ENCODE measurements around the gene LIPC.
A peak's percentile ranks its signal among the peaks of the same experiment; 100 is the strongest.

The LIPC gene

DNA sequence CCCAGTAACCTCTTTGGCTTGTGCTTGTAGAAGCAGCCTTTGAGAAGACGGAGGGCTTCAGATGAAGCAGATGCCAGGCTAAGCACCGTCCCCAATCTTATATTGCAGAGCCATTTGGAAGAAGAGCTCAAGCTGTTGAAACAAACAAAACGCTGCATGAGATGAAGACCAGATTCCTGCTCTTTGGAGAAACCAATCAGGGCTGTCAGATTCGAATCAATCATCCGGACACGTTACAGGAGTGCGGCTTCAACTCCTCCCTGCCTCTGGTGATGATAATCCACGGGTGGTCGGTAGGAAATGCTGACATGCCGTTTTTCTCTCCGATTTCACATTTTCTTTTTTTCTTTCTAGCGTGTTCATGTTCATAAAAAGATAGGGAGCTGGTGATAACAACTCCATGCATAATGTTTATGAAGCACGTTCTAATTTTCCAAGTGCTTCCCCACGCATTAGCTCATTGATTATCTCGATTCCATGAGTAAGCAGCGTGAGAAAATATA lies 106.5 kb downstream of the LIPC start:
- DNase-seq (ENCODE audit: low read depth) = no peak

DNA sequence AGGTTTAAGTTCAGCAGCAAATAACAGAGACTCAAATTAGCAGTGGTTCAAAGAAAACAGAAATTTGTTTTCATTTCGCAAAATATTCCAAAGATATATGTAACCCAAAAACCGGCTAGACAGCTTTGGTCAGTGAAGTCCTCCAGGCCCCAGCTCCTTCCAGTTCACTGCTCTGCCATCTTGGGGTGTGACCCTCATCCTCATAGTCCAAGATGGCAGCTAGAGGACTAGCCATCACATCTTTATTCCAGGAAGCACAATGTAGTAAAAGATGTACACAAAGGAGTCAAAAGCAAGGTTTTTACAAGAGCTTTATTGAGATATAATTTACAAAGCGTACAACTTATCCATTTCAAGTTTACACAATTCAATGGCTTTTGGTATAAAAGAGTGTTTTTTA lies 107.1 kb downstream of the LIPC start:
- DNase-seq (ENCODE audit: low read depth) = no peak

DNA sequence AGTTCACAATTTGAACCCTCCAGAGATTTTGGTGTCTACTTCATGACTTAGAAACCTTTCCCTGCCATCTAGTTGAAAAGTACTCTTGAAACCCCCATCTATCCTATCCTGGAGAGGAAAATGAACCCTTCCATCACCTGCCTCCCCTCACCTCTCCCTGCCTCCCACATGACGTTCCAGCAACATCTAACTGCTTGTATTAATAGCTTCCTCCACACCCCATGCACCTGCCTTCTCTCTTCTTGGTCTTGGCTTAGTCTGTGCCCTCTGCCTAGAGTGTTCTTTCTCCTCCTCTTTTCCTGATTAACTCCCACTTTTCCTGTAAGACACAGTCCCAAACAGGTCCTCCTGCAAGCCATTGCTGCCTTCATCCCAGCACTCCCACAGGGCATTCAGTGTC lies 107.8 kb downstream of the LIPC start:
- DNase-seq (ENCODE audit: low read depth) = no peak

DNA sequence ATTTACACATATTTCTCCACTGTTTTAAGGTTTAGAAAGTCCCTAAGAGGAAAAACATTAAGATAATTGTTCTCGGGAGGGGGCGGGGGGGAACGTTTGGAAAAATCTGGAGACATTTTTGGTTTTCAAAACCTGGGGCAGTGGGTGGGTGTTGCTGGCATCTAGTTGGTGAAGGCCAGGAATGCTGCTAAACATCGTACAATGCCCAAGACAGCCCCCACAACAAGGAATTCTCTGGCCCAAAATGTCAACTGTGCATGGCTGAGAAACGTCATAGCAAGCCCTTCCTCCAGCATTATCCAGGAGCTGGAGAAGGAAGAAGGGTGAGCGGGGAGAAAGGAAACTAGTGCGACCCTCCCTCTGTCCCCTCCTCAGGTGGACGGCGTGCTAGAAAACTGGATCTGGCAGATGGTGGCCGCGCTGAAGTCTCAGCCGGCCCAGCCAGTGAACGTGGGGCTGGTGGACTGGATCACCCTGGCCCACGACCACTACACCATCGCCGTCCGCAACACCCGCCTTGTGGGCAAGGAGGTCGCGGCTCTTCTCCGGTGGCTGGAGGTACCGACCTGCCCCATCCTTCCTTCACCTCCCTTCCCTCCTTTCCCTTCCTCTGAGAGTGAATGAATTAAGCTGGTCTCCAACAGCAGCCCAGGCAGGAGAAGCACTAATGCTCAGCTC lies 109.8 kb downstream of the LIPC start:
- DNase-seq (ENCODE audit: low read depth) = no peak

DNA sequence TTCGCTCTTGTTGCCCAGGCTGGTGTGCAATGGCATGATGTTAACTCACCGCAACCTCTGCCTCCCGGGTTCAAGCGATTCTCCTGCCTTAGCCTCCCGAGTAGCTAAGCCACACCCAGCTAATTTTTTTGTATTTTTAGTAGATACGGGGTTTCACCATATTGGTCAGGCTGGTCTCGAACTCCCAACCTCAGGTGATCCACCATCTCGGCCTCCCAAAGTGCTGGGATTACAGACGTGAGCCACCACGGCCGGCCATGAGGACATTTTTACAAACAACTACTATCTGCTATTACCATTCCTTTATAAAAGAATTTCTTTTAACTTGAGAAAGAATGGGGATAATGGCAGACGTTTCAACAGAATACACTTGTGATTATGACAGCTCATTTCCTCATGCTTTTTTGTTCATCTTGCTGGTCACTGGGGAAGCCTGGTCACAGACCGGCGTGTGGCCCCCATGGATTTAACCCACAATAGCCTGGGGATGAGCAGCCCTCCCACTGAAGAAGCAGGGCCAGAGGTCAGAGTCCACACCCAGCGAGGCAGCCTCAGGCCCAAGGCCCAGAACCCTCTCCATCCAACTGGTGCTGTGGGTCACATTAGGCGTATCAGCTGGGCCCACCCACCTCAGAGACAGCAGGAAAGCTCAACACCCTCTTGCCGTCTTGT lies 112.0 kb downstream of the LIPC start:
- DNase-seq (ENCODE audit: low read depth) = no peak

DNA sequence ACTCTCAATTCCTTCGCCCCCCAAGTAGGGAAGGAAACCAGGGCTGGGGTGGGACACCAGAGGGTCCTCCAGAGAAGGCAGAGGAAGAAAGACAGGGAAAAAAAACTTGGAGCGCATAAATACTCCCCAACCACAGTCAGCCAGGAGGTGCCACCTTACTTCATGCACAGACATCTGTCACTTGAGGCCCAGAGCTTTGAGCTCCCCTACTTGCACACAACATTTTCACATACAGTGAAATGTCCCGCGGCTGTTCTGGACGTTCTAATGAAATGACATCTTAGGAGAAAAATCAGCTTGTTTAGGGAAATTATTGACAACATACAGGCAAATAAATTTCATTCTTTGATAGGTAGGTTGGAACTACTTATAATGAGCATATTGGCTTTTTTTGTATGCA lies 113.0 kb downstream of the LIPC start:
- no peak for DNase-seq (ENCODE audit: low read depth)

DNA sequence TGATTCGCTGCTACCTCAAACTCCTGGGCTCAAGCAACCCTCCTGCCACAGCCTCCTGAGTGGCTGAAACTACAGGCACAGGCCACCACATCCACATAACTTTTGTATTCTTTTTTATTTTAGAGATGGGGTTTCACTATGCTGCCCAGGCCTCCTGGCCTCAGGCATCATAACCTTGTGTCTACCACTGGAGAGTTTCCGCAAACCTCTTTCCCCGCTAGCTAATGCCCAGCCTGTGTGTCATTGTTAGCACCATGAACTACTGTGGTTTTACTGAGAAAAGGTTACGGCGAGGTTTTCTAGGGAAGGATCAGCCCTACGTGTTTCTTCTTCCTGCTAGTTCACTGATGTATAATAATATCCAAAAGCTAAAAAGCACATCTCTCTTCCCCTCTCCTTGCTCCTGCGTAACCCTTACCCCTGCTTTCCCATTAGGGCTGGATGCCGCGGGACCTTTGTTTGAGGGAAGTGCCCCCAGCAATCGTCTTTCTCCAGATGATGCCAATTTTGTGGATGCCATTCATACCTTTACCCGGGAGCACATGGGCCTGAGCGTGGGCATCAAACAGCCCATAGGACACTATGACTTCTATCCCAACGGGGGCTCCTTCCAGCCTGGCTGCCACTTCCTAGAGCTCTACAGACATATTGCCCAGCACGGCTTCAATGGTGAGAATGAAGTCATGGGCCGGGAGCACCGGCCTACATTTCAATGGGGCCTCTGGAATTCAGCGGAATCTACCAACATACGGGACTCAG lies 113.7 kb downstream of the LIPC start:
- no peak for DNase-seq (ENCODE audit: low read depth)

DNA sequence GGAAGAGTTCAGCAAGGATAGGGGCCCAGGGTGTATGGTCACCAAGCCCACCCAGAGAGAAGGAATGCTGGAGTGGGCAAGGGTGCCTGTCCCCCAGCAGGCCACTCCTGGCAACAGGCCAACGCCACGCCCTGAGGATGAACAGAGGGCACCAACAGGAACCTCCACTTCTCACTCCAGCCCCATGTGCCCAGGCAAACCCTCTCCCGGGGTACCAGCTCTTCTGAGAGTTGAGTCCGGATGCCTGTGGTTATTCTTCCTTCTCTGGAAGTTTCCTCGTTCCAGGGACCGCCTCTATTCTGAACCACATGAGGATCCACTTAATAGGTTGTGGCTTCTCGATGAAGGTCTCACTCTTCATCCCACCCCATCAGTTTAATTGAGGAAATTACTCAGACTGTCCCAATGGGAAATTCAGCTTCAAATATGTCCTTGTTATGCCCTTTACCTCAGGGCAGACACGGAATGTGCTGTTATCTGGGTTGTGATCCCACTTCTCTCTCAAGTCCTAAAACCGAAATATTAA lies 114.3 kb downstream of the LIPC start:
- no peak for DNase-seq (ENCODE audit: low read depth)

DNA sequence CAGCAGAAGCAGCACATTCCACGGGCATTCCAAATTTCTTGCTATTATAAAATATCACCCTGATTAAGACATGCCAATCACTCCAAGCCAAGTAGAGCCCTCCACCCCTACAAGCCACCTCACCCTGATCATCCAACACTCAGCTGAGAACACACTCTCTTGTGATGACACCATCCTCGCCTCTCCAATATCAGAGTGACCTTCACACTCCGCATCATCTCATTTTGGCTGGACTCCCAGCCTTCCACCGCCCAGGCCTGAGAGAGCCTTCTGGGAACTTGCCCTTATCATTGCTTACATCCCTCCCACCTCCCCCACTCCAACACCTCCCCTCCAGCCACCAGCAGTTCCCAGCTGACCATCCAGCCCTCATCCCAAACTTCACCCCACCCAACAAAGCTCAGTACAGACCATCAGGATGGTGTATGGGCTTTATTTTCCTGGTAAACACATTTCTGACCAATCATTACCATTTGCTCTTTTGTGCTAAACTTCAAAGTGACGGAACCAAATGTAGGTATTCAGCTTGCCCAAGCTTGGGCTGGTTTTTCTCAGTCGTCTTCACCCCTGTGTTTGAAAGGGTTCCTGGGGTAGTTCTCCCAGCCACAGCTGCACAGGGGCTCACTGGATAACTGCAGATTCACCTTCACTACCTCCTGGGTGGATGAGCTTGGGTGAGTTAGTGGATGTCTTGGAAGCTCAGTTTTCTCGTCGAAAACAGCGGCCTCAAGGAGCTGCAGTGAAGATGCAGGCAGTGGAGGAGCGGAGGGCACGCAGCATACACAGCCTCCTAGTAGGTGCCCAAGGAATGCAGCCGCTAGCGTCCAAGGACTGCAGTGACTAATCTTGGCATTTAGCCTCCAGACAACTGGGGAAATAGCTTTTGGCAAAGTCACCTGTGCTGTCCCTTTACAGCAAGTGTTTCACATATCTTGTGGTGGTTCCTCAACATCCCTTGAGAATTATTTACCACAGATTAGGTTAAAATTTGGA lies 115.1 kb downstream of the LIPC start:
- peak; percentile 93 for DNase-seq (ENCODE audit: low read depth)

DNA sequence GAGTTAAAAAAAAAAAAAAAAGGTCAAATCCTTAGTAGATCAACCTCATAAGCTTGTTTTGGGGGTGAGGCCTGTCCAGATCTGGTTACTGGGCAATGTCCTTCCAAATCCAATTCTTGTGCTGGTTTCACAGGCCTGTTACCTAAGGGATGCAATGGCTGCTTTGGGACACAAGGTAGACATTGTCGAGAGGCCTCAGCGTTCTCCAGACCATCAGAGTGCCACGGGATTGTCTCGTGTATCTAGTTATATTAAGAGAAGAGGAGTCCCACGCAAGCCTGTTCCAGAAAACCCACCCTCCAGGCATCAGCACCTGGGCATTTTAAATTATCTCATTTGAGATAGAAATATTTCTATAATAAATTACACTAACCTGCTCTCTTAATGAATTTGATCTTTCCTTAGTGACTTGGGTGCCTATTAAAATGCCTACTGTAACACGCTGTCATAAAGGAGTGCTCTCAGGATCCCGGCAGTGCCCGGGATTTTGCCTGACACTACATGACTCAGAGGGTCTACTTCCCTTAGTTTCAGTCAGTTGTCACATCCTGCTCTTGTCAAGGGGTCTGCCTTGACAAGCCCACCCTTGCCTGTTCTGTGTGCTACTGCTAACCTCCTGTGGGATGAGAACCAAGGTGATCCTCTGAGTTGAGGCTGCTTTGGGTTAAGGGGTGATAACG lies 116.0 kb downstream of the LIPC start:
- DNase-seq (ENCODE audit: low read depth) = no peak

DNA sequence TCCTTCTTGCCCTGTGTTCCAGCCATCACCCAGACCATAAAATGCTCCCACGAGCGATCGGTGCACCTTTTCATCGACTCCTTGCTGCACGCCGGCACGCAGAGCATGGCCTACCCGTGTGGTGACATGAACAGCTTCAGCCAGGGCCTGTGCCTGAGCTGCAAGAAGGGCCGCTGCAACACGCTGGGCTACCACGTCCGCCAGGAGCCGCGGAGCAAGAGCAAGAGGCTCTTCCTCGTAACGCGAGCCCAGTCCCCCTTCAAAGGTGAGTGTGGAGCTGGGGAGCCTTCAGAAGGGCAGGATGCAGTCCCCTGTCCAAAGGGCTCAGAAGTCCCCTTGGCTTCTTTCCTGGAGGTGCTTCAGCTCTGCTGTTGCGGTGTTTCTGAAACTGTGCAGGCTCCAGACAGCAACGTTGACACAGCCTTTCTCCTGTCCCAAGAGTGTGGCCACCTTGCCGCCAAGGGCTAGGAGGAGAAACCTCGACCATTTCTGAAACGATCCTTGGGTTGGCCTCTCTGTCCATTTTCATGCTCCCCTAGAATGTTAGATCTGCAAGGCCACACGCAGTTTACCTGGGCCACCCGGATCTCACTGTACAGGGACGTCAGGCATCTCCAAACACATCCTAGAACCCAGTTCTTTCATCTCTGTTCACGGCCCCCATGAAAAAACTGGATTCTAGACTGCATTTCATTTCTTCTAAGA lies 116.7 kb downstream of the LIPC start:
- no peak for DNase-seq (ENCODE audit: low read depth)

DNA sequence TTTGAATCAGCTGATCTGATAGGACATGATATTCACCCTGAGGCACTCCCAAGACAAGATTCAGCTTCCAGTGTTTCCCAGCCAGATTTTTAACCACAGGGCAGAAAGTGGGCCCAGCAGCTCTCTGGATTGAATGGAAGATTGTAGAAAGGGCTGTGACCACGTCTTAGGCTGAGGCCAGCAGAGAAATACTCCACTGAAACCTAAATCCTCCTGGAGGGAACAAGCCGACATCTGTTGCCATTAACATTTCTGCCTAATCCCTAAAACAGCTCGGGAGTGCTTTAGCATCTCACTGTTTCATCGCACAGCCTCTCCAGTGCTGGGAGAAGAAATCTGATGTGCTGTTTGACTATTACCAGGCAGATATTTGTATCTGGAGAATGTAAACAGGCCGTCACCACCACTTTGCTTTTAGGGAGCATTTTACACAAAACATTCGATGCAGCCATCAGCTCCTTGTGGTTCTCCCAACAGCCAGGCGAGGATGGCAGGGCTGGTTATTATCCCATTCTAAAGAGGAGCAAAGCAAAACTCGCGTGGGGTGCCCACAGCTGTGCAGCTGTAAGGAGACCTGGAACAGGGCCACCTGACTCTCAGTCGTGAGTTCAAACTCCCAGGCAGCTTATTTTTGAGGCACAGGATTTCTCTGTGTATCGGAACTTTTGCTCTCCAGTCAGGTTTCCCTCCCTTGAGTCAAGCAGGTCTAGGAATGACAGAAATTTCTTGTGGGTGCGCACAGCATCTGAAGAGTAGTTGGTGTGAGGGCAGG lies 117.4 kb downstream of the LIPC start:
- DNase-seq (ENCODE audit: low read depth) = no peak

DNA sequence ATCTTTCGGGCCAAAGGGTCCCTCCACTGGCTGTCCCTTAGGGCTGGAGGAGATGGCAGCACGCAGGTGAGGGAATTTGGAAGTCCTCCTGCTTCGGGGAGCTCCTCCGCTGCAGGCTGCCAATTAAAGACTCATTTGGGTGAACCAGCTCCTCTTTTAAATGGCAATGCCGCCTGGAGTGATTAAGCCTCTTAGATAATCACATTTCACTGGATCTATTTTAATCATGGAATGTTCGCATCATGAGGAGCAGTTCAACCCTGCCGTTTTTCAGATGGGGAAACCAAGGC lies 117.9 kb downstream of the LIPC start:
- DNase-seq (ENCODE audit: low read depth) = no peak

DNA sequence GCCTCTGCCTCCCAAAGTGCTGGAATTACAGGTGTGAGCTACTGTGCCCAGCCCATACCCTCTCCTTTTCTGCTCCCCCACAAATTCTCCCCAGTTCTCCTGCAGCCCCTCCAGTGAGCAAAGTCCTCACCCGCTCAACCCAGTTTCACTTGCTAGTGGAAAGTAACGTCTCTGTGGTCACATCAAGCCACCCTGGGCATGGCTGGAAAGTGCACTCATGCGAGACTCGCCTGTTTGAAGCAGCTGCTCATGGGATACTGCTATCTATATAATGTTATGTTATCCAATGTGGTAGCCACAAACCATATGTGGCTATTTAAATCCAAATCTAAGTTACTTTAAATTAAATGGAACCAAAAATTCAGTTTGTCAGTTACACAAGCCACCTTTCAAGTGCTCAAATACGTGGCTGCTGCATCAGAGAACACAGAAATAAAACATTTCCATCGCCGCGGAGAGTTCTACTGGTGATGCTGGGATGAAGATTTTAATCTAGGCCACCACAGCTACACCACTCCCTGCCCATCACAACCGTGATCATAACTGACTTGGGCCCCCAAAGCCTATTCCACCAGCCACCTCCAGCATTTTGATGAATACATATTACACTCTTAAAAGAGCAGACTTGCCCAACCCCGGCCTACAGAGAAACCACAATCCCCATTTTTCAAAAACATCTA lies 119.4 kb downstream of the LIPC start:
- no peak for DNase-seq (ENCODE audit: low read depth)

DNA sequence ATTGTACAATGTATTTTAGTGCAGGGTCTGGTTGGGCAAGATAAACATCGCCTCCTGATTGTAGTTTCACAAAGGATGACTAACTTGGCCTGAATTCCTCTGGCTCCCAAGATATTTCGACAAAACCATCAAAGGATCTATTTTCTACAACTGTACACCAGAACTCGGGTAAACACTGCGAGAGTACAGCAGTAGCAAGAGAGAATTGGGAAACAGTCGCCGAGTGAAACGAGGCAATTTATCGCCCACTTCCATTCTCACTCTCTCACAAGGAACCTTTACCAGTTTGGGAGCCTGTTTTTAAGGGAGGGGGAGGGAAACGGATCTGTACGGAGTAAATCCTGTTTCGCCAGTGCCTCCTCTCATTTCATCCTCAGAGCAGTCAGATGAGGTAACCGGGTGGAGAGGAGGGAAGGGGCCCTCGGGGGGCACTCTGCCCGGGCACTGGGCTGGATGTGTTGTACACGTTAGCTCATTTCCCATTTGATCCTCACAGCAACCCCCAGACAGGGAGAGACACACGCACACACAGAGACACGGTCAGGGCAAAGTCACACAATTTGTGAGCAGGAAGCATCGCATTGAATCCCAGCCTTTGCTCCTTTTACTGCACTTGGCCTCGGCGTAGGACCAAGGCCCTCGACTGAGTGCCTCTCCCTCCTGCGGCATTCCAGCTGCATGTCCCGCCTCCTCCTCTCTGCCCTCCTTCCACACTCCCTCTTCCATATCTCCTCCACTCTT lies 120.1 kb downstream of the LIPC start:
- DNase-seq (ENCODE audit: low read depth) = peak; percentile 80

DNA sequence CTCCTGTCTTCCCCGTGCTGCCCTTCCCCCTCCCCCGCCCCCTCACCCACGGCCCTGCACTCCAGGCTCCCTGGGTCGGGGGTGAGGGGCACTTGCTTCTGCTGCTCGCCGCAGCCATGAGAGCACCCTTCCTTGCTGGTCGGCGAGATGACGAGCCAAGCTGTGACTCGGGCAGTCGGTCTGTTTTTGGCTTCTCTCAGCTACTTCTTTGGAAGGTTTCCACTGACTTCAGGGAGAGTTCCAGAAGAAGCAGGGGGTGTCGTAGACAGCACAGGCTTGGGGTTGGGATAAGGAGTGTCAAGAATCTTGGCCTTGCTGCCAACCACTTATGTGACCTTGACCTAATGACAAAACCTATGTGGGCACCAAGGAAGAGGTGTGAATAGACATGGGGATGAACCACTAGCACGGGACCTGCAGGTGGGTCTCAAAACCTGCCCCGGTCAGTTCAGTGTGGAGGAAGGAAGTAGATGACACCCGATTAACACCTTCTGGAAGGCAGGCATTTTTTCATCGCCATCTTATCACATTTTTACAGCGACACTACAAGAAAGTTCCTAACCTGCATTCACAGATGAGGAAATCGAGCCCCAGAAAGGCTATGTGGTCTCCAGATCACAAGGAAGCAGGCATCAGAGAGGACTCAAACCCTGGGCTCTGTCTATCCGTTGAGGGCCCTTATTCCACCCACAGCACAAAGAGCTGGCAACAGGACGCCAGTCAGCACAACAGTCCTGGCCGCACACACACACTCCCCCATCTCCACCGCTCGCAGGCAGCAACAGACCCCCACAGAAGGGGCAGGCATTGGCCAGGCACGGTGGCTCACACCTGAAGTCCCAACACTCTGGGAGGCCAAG lies 120.9 kb downstream of the LIPC start:
- no peak for DNase-seq (ENCODE audit: low read depth)

DNA sequence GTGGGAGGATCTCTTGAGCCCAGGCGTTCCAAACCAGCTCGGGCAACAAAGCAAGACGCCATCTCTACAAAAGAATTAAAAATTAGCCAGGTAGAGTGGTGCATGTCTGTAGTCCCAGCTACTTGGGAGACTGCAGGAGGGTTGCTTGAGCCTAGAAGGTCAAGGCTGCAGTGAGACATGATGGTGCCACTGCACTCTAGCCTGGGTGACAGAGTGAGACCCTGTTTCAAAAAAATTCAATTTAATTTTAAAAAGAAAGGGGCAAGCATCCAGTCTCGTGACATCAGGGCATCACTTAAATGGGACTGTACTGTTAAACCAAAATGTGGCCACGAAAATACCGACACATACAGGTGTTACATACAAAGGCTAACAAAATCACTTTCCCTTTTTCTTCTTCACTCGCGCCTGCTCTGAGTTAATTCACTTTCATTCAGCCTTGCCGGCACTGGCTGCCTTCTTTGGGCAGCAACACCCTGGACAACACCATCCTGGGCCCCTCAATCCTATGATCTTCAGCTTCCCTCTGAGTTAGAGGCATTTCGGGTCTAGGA lies 121.7 kb downstream of the LIPC start:
- no peak for DNase-seq (ENCODE audit: low read depth)
